H1 (cell line): Measurements from ENCODE around the gene R3HDM4. TPM values are rescaled to one million over a fixed set of nuclear protein-coding genes. Genes with fewer than 3 reads are reported as not detected.

ENCODE experiments used
- SIN3A ChIP-seq, 2 experiments: IDR thresholded peaks in 1 of 2; conservative IDR thresholded peaks in 1 of 2; 2 replicates each; pipeline ENCODE4 v1.6.1; 2011 to 2012; ENCODE audit warnings: low read length in 2 of 2, improper control_type of control experiment in 1 of 2, low read depth in 1 of 2, mild to moderate bottlenecking in 1 of 2
- SRF ChIP-seq: IDR thresholded peaks from 2 replicates; pipeline ENCODE4 v1.6.1; 2011; ENCODE audit warnings: mild to moderate bottlenecking, low read depth, low read length, moderate library complexity
- polyA plus RNA-seq, 7 experiments: library from polyadenylated mRNA; depleted of rRNA in 3 of 7; stranded (reverse) in 5 of 7; unstranded in 2 of 7; fragments of >200 nt in 5 of 7; fragments of 200-250 nt in 2 of 7; gene quantifications; 1 replicate in 5 of 7; 2 replicates in 1 of 7; 4 replicates in 1 of 7; pipeline versions ENCODE4 v1.2.1 to v1.2.3, GENCODE V29; 2011 to 2013; ENCODE audit warnings: missing spikeins in 2 of 7, mixed read lengths in 2 of 7
- total RNA-seq: library from RNA; stranded (reverse); fragmentation: NEBNext Ultra II Directional; extraction: Animal tissue kit (Norgen Biotek cat#: 25700); gene quantifications from 2 replicates; pipeline ENCODE4 v1.2.1, GENCODE V29; 2021
- TF ChIP-seq, protein P1 (sequence below): IDR thresholded peaks from 2 replicates; pipeline ENCODE4 v1.6.1; 2012; ENCODE audit warnings: inconsistent platforms

R3HDM4 gene
- total and polyA plus RNA-seq, 2 of the 8 experiments (the other 6 are each of a cell fraction or from before 2014, with no cell fraction given), result 76.8 to 102 TPM

DNA sequence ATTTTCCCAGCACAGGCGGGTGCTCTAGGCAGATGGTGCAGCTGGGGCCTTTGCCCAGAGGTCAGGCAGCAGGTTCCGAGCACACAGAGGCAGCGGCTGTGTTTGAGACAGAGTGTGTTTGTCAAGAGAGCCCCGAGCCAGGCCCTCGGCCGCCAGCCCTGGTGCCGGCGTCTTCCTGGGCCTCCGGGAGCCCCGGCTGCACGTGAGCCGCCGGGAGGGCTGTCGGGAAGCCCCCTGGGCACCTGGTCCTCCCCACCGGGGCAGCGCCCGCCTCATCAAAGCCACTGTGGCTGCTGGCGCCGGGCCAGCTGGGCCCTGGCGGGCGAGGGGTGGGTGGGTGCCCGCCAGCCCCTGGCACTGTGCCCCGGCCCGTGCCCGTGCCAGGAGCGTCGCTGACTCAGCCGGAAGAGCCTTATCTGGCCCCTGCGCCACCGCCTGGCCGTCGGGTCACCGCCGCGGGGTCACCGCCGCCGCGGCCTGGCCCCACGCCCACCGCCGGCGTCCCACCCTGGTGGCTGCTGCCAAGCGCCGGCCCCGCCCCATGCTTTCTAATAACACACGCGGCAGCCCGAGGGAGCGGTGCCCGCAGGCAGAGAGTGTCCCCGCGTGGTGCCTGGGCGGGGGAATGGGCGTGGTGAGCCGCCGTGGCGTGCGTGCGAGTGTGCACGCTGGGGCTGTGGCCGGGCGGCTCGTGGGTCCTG is 27.7 kb upstream of the R3HDM4 start (continued):
- TF ChIP-seq SRF (no peak), SIN3A (conservative IDR thresholded peaks at IDR 0.05 in 1 of 2, IDR thresholded peaks at IDR 0.05 in 1 of 2; ENCODE audit: low read depth in 1 of 2, low read length in 2 of 2) (no peak)
- TF ChIP-seq, protein P1, sequence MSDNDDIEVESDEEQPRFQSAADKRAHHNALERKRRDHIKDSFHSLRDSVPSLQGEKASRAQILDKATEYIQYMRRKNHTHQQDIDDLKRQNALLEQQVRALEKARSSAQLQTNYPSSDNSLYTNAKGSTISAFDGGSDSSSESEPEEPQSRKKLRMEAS, result no peak
